Stimulated activated CD4-positive, alpha-beta T cell treated with anti-CD3 and anti-CD28 coated beads, Interleukin-4, amount 100 ng/mL, for 24 hours (primary cell): Measurements from ENCODE around the gene DNAH5.
"Not testable (repeated sequence)": the region's sequence is repeated elsewhere in the genome, so short reads cannot be mapped to it uniquely, and the experiment has no call there.

Experiments
- DNase-seq: peaks from one replicate; pipeline ENCODE4 v3.0.0-alpha.2; 2020

The DNAH5 gene, protein sequence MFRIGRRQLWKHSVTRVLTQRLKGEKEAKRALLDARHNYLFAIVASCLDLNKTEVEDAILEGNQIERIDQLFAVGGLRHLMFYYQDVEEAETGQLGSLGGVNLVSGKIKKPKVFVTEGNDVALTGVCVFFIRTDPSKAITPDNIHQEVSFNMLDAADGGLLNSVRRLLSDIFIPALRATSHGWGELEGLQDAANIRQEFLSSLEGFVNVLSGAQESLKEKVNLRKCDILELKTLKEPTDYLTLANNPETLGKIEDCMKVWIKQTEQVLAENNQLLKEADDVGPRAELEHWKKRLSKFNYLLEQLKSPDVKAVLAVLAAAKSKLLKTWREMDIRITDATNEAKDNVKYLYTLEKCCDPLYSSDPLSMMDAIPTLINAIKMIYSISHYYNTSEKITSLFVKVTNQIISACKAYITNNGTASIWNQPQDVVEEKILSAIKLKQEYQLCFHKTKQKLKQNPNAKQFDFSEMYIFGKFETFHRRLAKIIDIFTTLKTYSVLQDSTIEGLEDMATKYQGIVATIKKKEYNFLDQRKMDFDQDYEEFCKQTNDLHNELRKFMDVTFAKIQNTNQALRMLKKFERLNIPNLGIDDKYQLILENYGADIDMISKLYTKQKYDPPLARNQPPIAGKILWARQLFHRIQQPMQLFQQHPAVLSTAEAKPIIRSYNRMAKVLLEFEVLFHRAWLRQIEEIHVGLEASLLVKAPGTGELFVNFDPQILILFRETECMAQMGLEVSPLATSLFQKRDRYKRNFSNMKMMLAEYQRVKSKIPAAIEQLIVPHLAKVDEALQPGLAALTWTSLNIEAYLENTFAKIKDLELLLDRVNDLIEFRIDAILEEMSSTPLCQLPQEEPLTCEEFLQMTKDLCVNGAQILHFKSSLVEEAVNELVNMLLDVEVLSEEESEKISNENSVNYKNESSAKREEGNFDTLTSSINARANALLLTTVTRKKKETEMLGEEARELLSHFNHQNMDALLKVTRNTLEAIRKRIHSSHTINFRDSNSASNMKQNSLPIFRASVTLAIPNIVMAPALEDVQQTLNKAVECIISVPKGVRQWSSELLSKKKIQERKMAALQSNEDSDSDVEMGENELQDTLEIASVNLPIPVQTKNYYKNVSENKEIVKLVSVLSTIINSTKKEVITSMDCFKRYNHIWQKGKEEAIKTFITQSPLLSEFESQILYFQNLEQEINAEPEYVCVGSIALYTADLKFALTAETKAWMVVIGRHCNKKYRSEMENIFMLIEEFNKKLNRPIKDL (N-terminal part only)

DNA sequence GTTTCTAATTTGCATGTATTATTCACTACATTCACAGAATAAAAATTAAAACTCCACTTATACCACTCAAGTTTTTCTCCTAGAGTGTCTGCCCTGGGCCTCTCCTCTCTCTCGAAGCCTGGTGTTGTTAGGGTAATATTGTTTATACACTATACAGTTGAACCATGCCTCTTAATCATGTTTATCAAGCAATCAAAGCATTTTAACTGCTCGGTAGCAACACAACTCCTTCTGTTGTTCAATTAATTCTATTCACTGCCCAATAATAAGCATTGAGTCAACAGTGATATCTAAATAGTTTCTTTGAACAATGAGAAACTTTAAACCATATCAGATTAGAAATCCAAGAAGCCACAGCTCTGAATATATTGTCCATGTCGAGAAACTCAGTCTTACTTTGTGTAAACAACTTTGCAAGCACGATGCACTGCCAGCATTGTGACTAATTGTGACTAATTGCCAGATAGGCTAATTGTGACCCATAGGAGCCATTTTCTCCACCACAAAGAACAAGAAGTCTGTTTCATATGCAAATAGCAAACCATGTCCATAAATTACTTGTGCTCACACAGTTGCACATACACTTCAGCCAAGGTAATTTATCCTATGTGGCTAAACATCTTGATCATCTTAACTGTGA lies at the start of gene DNAH5:
TSS of gene DNAH5 (minus strand) at position 129 of the 640 bp plus-strand sequence. CDS start 250 bp downstream, outside the sequence.
- DNase-seq = no peak

DNA sequence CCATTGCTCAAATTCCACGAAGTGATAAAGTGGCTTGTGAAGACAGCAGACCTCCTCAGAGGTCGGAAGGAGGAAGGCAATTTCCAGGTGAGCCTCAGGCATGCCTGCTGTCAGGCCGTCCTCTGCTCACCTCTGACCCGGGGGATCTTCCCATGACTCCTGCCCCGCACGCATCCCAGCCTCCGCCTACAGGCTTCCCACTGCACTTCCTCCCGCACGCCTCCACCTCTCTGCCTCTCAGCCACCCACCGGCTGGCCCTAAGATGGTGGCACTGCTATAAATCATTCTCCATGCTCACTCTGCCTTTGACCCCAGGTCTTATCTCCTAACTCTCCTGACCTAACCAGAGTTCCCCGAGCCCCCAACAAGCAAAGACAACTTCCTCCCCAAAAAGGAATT lies 49.4 kb upstream of the DNAH5 start:
- no peak for DNase-seq

DNA sequence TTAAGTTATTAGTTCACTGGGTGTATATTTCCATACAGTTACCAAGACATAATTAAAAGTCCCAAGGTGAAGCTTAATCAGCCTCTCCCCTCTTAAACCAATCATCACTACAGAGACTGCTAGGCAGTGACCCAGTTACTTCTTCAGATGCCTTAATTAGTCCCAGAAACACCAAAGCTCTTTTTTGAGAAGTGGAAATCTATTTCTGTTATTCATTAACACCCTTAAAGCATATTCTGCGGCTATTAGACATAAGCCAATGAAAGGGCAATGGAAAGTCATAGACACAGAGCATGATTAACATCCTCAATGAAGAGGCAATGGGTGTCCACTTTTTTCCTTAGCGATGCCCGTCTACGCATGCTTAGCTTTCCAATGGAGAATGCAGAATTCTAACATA lies 48.3 kb upstream of the DNAH5 start:
- no peak for DNase-seq

DNA sequence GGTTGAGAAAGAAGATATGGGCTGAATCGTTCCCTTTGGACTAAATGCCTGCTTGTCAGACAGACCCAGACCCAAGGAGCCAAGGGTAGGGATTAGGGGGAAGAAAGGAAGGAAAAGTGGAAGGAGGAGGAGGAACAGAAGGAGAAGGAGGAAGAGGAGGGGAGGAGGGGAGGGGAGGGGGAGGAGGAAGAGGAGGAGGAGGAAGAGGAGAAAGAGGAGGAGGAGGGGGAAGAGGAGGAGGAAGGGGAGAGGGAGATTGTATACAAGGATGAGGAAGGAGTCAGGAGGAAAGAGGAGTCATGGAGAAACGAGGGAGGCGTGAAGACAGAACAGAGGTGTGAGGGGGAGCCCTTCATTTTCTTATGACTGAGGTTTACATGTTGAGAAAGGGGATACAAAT lies 46.9 kb upstream of the DNAH5 start:
- no peak for DNase-seq

DNA sequence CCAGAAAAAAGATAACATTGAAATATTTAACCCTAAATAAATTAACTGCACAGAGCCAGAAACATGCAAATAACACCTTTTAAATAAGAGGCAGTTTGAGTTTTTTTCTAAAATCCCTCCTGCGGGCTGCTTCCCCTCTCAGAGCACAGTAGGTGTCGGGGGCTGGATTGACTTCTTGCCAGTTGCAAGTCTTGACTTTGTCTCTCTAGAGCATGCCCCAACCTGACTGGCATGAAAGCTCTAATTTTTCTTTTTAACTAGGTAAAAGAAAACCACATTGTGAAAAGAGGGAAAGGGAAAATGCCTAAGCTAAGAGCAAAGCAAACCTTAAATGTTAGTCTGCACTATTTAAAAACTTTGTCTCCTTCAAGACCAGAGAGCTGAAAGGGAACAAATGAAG lies 46.4 kb upstream of the DNAH5 start:
- DNase-seq = no peak

DNA sequence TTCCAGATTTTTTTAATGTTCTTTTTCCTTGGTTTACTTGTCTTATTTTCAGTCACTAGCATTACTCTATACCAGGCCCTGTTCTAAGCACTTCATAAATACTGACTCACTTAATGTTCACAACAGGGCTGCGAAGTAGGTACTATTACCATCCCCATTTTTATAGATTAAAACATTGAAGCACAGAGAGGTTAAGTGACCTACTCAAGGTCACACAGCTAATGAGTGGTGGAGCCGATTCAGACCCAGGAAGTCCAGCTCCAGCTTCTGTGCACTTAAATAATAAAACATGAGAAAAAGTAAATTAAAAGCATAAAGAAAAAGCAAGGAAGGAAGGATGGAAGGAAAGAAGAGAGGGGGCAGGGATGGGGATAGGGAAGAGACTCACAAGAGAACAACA lies 45.3 kb upstream of the DNAH5 start:
- DNase-seq = no peak

DNA sequence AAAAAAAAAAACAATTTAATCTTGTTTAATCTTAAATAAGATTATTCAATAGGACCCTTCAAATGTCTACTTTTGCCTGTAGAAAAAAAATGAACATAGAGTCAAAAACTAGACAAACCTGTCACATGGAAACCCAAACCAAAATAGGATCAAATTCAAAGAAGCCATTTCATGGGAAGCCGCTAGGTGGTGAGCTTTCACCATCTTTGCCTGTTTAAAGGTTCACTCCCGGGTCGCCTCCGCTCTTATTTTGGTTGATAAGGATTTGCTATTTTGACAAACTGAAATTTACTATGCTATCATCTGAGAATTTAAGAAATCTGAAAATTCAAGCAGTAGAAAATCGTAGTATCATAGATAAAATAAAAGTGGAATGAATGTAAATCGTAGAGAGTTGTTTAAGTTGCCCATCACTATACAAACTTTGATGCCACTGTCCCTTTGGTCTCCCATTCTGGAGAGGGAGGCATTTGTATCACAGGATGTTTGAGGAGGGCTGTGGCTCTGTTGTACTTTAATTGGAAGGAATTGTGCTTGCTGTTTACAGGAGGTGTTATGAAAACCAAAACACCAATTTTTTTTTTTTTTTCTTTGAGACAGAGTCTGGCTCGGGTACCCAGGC lies 43.5 kb upstream of the DNAH5 start:
- no peak for DNase-seq

DNA sequence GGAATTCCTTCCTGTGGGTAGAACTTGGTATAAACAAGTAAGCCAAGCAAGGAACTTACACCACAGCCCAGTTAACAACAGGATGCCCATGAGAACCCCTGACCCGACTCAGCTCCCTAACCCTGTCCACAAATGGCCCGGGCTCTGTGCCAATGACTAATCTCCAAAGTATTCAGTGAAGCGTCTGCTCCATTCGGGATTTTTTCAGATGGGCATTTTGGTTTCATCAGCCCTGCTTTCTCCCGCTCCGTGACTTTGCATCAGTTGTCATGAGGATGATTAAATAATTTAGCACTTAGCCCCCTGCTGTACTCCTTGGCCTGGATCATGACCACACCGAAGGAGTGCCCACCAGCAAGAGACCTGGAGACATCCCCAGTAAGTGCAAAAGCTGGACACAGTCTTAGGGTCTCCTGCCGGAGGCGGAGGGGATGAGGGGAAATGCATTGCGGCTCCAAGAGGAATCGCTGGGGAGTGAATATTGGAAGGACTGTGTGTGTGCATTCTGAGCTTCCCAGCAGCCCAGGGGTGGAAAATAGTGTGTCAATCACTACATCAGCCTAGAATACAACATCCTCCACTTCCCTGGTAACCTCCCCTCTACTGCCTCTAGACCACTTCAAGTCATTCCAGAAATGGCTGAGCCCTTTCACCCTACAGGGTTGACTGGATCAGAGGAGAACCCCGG lies 41.4 kb upstream of the DNAH5 start:
- no peak for DNase-seq

DNA sequence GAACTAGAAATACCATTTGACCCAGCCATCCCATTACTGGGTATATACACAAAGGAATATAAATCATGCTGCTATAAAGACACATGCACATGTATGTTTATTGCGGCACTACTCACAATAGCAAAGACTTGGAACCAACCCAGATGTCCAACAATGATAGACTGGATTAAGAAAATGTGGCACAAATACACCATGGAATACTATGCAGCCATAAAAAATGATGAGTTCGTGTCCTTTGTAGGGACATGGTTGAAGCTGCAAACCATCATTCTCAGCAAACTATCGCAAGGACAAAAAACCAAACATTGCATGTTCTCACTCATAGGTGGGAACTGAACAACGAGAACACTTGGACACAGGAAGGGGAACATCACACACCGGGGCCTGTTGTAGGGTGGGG lies 40.4 kb upstream of the DNAH5 start:
- not testable (repeated sequence) for DNase-seq

DNA sequence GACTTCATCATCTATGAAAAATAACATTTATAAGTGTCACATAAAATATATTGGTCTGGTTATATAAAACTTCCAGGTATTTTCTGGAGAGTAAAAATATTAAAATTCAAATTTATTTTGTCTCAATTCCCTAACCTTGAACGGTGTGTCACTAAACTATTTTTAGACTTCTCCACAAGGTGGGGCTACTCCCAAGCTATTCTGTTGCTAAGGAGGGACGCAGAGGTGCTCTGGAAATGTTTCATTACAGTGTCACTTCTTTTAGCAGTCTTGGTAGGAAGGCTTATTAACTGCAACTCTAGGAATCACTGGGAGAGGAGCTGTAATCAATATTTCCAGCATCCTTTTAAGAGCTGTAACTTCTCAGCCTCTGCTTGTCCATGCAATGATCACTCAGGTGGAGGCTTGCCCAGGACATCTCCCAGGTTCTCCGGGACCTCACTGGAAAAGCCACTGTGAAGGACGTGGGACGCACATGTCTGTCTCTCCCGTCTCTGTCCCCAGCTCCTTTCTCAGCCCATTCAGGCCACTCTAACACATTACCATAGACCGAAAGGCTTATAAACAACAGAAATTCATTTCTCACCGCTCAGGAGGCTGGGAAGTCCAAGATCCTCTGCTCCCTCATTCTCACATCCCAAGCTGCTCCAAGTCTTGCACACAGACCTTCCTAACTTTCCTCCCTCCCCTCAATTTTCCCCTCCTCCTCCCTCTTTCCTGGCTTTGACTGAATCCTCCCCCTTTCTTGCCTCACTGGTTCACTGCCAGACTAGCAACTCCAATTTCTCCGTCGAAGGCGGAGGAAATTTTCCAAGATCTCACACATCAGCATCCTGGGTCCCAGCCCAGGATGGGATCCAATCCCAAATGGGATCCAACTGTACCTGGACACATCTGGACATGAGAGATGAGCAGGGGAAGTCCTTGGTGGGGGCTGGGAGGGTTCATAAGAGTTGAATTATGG lies 32.7 kb upstream of the DNAH5 start:
- no peak for DNase-seq

DNA sequence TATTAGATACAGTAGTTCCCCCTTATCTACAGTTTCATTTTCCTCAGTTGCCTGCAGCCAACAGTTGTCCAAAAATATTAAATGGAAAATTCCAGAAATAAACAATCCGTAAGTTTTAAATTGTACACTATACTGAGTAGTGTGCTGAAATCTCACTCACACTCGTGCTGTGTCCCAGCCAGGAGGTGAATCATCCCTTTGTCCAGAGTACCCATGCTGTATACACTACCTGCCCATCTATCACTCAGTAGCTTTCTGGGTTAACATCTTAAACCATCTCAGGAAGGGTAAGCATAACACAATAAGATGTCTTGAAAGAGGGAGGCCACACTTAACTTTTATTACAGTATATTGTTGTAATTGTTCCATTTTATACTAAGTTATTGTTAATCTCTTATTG lies 31.7 kb upstream of the DNAH5 start:
- DNase-seq = no peak

DNA sequence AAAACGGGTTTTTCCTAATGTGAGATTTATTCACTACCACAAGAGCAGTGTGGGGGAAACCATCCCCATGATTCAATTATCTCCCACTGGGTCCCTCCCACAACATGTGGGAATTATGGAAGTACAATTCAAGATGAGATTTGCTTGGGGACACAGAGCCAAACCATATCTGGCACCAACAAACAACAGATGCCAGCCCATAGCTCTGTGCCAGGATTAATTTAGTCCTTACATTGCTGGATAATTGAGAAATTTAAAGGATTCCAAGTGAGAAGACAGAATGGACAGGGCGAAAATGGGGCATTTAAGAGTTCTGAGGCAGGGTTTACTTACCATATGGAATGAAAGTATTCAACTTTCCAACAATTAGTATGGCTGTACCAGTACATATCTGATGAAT lies 30.8 kb upstream of the DNAH5 start:
- DNase-seq = no peak

DNA sequence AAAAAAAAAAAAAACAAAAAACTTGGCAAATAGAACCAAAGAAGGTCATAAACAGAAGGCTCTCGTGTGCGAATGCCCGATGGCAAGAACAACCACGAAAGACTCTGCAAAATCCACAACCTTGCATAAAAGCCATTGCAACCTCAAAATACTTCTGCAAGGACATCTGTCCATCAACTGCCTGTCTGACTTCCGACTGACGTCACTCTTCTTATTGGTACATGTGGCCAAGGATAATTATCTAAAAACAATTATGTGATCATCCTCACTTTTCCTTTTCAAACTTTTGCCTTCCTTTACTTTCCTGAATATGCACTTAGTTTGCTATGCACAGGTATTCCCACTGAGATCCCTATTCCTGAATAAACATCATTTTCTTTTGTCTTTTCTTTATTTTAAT lies 29.2 kb upstream of the DNAH5 start:
- no peak for DNase-seq

DNA sequence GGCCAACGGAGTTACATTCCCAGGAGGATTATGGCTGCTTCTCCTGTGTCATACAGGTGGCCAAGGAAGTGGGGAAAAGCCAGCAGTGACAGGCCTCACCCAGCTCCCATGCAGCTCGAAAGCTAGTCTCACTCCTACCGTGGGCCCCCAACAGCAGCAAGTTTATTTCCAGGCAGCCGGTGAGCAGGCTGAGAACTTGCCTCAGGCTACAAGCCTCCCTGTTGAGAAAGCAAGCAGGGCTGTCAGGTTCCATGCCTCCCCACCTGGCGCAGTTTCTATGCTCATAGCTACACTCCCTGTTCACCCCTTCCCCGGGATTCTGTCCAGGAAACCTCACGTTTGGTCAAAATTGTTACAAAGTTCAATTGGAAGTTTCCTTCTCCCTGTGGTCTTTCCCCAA lies 27.5 kb upstream of the DNAH5 start:
- DNase-seq = no peak

DNA sequence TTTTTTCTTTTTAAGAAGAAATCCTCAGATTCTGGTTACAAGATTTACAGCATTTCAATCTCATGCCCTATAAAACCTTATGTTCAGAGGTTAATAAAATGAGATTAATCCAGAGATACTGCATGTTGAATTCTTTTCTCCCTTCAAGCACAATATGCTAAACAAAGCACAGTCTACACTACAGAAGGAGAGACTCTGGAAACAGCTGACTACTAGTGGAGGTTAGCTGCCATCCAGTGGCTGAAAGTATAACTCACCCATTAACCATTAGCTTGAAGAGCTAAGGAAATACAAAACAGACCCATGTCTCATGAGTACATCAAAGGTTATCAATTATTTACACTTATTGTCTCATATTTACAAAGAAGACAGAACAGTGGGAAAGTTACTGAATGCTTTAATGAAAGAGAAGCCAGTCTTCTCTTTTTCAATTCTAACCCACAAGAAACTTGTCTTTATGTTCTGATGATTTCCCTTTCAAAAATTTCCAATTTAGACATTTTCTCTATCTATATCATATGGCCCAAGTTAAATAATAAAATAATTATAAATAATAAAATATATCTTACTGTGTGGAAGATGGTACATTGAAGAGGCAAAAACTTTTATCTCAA lies 12.7 kb upstream of the DNAH5 start:
- no peak for DNase-seq

DNA sequence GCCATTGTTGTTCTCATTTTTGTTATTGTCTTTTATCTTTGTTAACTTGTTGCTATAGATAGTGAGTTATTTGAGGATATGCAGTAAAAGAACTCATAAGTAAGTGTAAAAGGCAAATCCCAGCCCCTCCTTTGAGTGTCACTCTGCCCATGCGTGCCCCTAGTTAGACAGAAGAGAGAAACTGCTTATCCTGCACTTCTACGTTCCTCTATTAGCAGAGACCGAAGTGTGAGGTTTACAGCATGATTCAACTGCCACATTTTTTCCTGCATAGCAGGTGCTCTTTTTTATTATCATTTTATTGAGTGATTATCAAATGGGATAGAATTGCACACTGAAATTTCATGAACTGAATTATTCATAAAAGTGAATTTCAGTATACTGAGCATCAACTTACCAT lies 12.0 kb upstream of the DNAH5 start:
- DNase-seq = no peak

DNA sequence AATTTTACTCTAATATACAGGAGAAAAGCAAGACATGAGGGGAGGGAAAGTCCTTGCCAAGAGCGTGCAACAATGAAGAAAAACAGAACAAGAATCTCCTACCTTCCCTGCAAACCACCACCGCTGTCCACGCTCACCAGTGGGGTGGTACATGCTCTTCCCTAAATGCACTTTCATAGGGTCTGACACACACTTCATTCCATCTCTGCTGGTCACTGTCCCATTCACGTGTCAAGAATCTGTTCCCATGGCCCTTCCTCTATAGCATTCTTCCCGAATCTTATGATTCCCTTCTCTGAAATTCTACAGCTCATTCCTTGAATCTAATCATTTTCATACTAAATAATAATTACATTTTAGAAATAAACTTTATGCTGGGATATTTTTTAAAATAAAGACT lies 11.4 kb upstream of the DNAH5 start:
- DNase-seq = no peak

DNA sequence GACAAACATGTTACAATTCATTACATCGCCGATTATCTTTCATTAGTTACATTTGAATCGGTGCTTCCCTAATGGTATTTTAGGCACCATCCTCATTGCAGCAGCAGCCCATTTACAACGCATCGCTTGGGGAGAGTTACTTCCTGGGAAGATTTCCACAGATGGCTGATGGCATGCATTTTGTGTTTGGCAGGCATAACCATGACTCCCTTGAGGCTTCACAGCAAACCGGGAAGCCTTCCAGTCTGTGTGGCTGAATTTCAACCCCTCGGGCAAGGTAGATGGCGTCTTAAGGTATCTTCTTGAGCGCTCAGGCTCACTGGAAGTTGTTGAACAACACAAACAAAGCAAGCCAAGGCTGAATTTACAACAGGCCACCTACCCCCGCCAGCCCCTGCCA lies 1.6 kb upstream of the DNAH5 start:
- DNase-seq = no peak

DNA sequence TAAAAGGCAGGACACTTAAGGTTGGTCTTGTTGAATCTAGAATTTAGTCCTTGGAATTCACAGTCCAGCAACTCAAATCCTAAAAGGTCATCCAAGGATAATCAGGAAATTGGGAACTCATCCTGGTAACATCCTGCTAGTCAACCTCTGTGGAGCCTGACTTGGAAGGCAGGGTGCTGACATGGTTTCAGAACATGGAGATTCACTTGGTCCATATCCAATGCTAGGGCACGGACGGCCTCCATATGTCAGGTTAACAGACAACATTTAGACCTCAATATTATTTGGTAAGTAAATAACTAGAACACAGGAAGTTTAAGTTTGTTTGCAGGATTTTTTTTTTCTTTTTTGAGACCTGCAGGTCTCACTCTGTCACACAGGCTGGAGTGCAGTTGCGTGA lies 783 bp upstream of the DNAH5 start:
- DNase-seq = no peak

DNA sequence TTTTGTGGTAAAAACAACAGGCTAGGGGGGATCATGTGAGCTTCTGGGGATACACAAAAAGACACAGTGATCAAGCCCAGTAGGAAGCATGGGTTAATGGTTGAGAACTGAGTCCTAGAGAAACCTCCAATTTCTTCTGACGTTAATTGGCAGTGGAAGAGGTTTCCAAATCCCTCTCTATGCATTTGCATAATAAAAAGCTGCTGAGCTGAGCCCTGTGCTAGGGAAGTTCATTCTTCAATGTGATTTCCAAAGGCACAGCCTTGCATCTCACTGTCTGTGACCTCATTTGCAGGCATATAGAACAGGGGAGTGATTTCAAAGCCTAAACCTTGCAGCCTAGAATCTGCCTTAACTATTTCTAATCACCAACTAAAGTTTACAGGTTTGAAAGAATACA lies 812 bp downstream of the DNAH5 start:
- DNase-seq = no peak
